Adrenal gland (tissue), 12 donors: ENCODE data around the gene SLC9A9. TPM values are rescaled to one million over a fixed set of nuclear protein-coding genes. Genes with fewer than 3 reads are reported as not detected.

Source experiments
- DNase-seq, 7 donors: peaks; one replicate each; pipeline ENCODE4 v3.0.0-alpha.2; 2019 to 2020
- H3K27ac ChIP-seq, 5 donors: fragments of 200-600 bp; sonication (generic) in 4 of 5; 1 replicate in 3 of 5; 2 replicates in 2 of 5; pipeline versions ENCODE4 v1.5.1 to v1.8.0; 2016 to 2020; ENCODE audit warnings: mild to moderate bottlenecking in 1 of 5
- H3K27me3 ChIP-seq: fragments of 200-600 bp; 2 replicates; pipeline ENCODE4 v1.8.0; 2021
- H3K36me3 ChIP-seq, 2 donors: fragments of 200-600 bp; replicated peaks in 1 of 2; 1 replicate in 1 of 2; 2 replicates in 1 of 2; pipeline versions ENCODE4 v1.5.1 to v1.8.0; 2018 to 2022
- H3K4me1 ChIP-seq, 2 donors: fragments of 200-600 bp; replicated peaks in 1 of 2; 1 replicate in 1 of 2; 2 replicates in 1 of 2; pipeline versions ENCODE4 v1.5.1 to v1.8.0; 2018 to 2021
- H3K4me3 ChIP-seq, 4 donors: fragments of 200-600 bp; sonication (generic) in 3 of 4; one replicate each; pipeline ENCODE4 v1.5.1; 2016 to 2018
- H3K9me3 ChIP-seq, 3 donors: fragments of 200-600 bp; sonication (generic) in 1 of 3; replicated peaks in 1 of 3; 1 replicate in 2 of 3; 2 replicates in 1 of 3; pipeline versions ENCODE4 v1.5.1 to v1.8.0; 2016 to 2021
- CTCF ChIP-seq, 6 experiments: fragments of 450-650 bp in 4 of 6; fragments of 200-600 bp in 2 of 6; sonication (generic) in 1 of 6; IDR thresholded peaks; 1 replicate in 5 of 6; 2 replicates in 1 of 6; pipeline versions ENCODE4 v1.5.1 to v1.8.0; 2016 to 2021; ENCODE audit warnings: antibody characterized with exemption in 6 of 6, mild to moderate bottlenecking in 2 of 6, moderate library complexity in 1 of 6
- POLR2A ChIP-seq, 2 donors: fragments of 450-650 bp; IDR thresholded peaks; one replicate each; pipeline ENCODE4 v1.6.1; 2017; ENCODE audit warnings: antibody characterized with exemption in 2 of 2, mild to moderate bottlenecking in 2 of 2, moderate library complexity in 1 of 2
- WGBS, 4 donors: extraction: QIAGEN DNeasy Blood & Tissue Kit in 2 of 4; methylation state at CpG; one replicate each; pipeline versions ENCODE4 v1.1.5 to v1.1.7; 2013 to 2017; 5-methylcytosine and 5-hydroxymethylcytosine counted together
- intact Hi-C, 2 donors: fragments of 100-400 bp; cut with DNase I; formaldehyde crosslinking; loops; one replicate each; pipeline versions ENCODE4 v1.14.1 to v1.15.0; 2022 to 2023
- polyA plus RNA-seq, 3 donors: library from polyadenylated mRNA; stranded (reverse); fragments of 200-250 nt in 2 of 3; fragments of 350-450 nt in 1 of 3; fragmentation: Illumina TruSeq in 1 of 3; extraction: RNeasy Lipid Tissue Mini Kit (QIAGEN cat#74804) in 1 of 3; gene quantifications; one replicate each; pipeline ENCODE4 v1.2.3, GENCODE V29; 2013 to 2014
- total RNA-seq, 9 donors: library from RNA; depleted of rRNA in 4 of 9; stranded (reverse); fragments of >200 nt in 4 of 9; fragments of 120-200 nt in 1 of 9; fragmentation: NEBNext Ultra II Directional in 1 of 9; extraction: Animal tissue kit (Norgen Biotek cat#: 25700) in 1 of 9; gene quantifications; one replicate each; pipeline versions ENCODE4 v1.1.0 to v1.2.4, GENCODE V29; 2013 to 2023
- donor health status: healthy with polysubstance abuse.
- donor health status: Bipolar disorder and iron deficiency.
- donor health status: DM: yes; HTN: yes; CAD: no.
- donor health status: DM: no; HTN: no; CAD: no.
- donor health status: DM: no; HTN: no; CAD: no.
- donor health status: DM: yes; HTN: yes; CAD: no.

SLC9A9 gene
- total and polyA plus RNA-seq, 12 donors = 4.2 to 23.7 (median 13.5) TPM

GRCh38 chr3:143835312-143835711 lies 13.0 kb downstream of the SLC9A9 start:
- H3K27me3 ChIP-seq = no peaks in the 10 kb centered on the region
- H3K36me3 ChIP-seq = no peaks in the 10 kb centered on the region
- TF ChIP-seq POLR2A (IDR thresholded peaks at IDR 0.05) = no peak
- no peak for TF ChIP-seq CTCF (IDR thresholded peaks at IDR 0.05)
- H3K4me1 ChIP-seq = peaks cover 0 to 16% of the 10 kb centered on the region in 2 donors
- no peaks in the 10 kb centered on the region for H3K9me3 ChIP-seq
- no peak overlapping the region for H3K4me3 ChIP-seq
- 85 to 96% (median 88%) methylated on average over 2 of the region's 2 CpGs for WGBS, 4 donors
- intact Hi-C loops = no loop called here
- no peak for DNase-seq
- H3K27ac ChIP-seq = no peak overlapping the region

- no peak overlapping the region for H3K27ac ChIP-seq
- no peak for TF ChIP-seq POLR2A (IDR thresholded peaks at IDR 0.05)
- TF ChIP-seq CTCF (IDR thresholded peaks at IDR 0.05) = no peak
- intact Hi-C loops = no loop called here
Observed at GRCh38 chr3:143832433-143832832, 15.8 kb downstream of the SLC9A9 start.

DNA sequence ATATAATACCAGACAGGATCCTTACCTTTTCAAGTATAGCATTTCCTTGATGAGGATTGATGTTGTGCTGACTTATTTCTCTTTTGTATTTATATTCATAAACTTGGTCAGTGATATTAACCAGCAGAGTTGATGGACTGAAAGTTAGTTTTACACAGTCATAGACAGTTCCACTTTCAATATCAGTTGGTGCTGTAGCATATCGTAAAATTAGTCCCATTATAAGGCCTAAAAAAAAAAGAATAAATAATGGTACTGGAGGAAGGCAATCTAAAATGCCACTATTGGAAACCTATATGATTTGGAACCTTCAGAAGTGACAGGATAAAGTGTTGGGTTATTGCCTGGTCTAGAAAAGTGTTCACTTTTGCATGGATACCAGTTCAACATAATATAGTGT lies 16.3 kb downstream of the SLC9A9 start:
- 77 to 84% (median 78%) methylated on average over 1 of the region's 1 CpG for WGBS, 4 donors
- Histone ChIP-seq H3K4me3 (peak overlapping the region in 1 of 4 donors; percentile 3), H3K27ac (no peak overlapping the region), H3K27me3 (no peaks in the 10 kb centered on the region), H3K4me1 (peaks cover 0 to 19% of the 10 kb centered on the region in 2 donors), H3K9me3 (no peaks in the 10 kb centered on the region), H3K36me3 (no peaks in the 10 kb centered on the region)
- DNase-seq = no peak
- TF ChIP-seq POLR2A (IDR thresholded peaks at IDR 0.05) = no peak
- TF ChIP-seq CTCF (IDR thresholded peaks at IDR 0.05) = no peak
- intact Hi-C loops = no loop called here

More at GRCh38 chr3:143832433-143832832, 15.8 kb downstream of the SLC9A9 start:
- no peak for DNase-seq
- H3K4me3 ChIP-seq = no peak overlapping the region
- H3K27me3 ChIP-seq = no peaks in the 10 kb centered on the region
- H3K4me1 ChIP-seq = peaks cover 0 to 19% of the 10 kb centered on the region in 2 donors
- H3K9me3 ChIP-seq = no peaks in the 10 kb centered on the region
- H3K36me3 ChIP-seq = no peaks in the 10 kb centered on the region

DNA sequence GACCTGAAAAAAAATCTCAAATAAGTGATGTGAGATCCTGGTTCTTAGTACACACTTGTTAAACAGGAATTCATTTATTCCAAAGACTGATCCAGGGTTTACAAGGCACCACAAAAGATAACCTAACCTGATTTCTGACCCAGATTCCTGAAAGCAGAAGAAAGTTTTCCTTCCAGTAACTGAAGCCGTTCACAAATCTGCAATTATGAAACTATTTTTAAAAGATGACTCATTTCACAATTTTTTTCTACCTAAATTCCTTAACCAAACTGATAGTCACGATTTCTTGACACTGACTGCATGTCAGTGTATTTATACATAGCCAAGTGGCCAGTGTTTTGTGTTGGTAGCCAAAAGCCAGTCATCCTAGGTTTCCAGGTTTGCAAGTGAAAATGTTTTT lies 17.1 kb downstream of the SLC9A9 start:
- WGBS, 4 donors = 2 to 5% (median 3%) methylated on average over 2 of the region's 2 CpGs
- peak in 1 of 7 donors; percentile 29 for DNase-seq
- Histone ChIP-seq H3K4me1 (peaks cover 0 to 19% of the 10 kb centered on the region in 2 donors), H3K27me3 (no peaks in the 10 kb centered on the region), H3K36me3 (no peaks in the 10 kb centered on the region), H3K9me3 (no peaks in the 10 kb centered on the region), H3K27ac (peak overlapping the region in 4 of 5 donors; percentile 17 to 39 (median 38)), H3K4me3 (peak overlapping the region in 1 of 4 donors; percentile 17)
- intact Hi-C loops = no loop called here
- TF ChIP-seq POLR2A (IDR thresholded peaks at IDR 0.05) (no peak), CTCF (IDR thresholded peaks at IDR 0.05) (no peak)
